ENCODE results near the gene RGS7. TPM values are rescaled to one million over a fixed set of nuclear protein-coding genes. Genes with fewer than 3 reads are reported as not detected.

RGS7 gene
- total RNA-seq, 1 donor from 2014 or later = 2.5 TPM

- Mint-ChIP-seq H3K4me3 (no peak overlapping the region), H3K27me3 (no peaks in the 10 kb centered on the region), H3K36me3 (no peaks in the 10 kb centered on the region), H3K27ac (no peak overlapping the region), H3K9me3 (peaks cover 10% of the 10 kb centered on the region), H3K4me1 (ENCODE audit: unreplicated experiment) (peaks cover 1% of the 10 kb centered on the region)
- no peak for TF ChIP-seq CTCF (conservative IDR thresholded peaks at IDR 0.05)
- DNase-seq (ENCODE audit: extremely low spot score, unreplicated experiment) = no peak
Observed at GRCh38 chr1:241276391-241276790, 80.6 kb downstream of the RGS7 start.

GRCh38 chr1:241275981-241276380 lies 81.0 kb downstream of the RGS7 start:
- H3K27me3 Mint-ChIP-seq = no peaks in the 10 kb centered on the region
- peaks cover 14% of the 10 kb centered on the region for H3K9me3 Mint-ChIP-seq
- no peak for TF ChIP-seq CTCF (conservative IDR thresholded peaks at IDR 0.05)
- DNase-seq (ENCODE audit: extremely low spot score, unreplicated experiment) = no peak
- no peaks in the 10 kb centered on the region for H3K36me3 Mint-ChIP-seq
- no peak overlapping the region for H3K4me3 Mint-ChIP-seq
- peaks cover 3% of the 10 kb centered on the region for H3K4me1 Mint-ChIP-seq (ENCODE audit: unreplicated experiment)
- H3K27ac Mint-ChIP-seq = no peak overlapping the region

- Mint-ChIP-seq H3K27ac (no peak overlapping the region), H3K9me3 (peaks cover 16% of the 10 kb centered on the region), H3K36me3 (no peaks in the 10 kb centered on the region), H3K4me1 (ENCODE audit: unreplicated experiment) (peaks cover 3% of the 10 kb centered on the region), H3K27me3 (no peaks in the 10 kb centered on the region), H3K4me3 (no peak overlapping the region)
- TF ChIP-seq CTCF (conservative IDR thresholded peaks at IDR 0.05) = no peak
- DNase-seq (ENCODE audit: extremely low spot score, unreplicated experiment) = no peak
Observed at GRCh38 chr1:241275226-241275625, 81.8 kb downstream of the RGS7 start.

GRCh38 chr1:241274693-241275092 lies 82.3 kb downstream of the RGS7 start:
- peaks cover 16% of the 10 kb centered on the region for H3K9me3 Mint-ChIP-seq
- H3K27me3 Mint-ChIP-seq = no peaks in the 10 kb centered on the region
- peaks cover 3% of the 10 kb centered on the region for H3K4me1 Mint-ChIP-seq (ENCODE audit: unreplicated experiment)
- no peak overlapping the region for H3K4me3 Mint-ChIP-seq
- H3K27ac Mint-ChIP-seq = no peak overlapping the region
- DNase-seq (ENCODE audit: extremely low spot score, unreplicated experiment) = no peak
- no peaks in the 10 kb centered on the region for H3K36me3 Mint-ChIP-seq
- no peak for TF ChIP-seq CTCF (conservative IDR thresholded peaks at IDR 0.05)

GRCh38 chr1:241272828-241273227 lies 84.2 kb downstream of the RGS7 start:
- H3K4me1 Mint-ChIP-seq (ENCODE audit: unreplicated experiment) = peaks cover 3% of the 10 kb centered on the region
- no peaks in the 10 kb centered on the region for H3K36me3 Mint-ChIP-seq
- DNase-seq (ENCODE audit: extremely low spot score, unreplicated experiment) = no peak
- H3K4me3 Mint-ChIP-seq = no peak overlapping the region
- no peak overlapping the region for H3K27ac Mint-ChIP-seq
- no peaks in the 10 kb centered on the region for H3K27me3 Mint-ChIP-seq
- H3K9me3 Mint-ChIP-seq = peaks cover 16% of the 10 kb centered on the region
- TF ChIP-seq CTCF (conservative IDR thresholded peaks at IDR 0.05) = no peak

GRCh38 chr1:241271427-241271826 lies 85.6 kb downstream of the RGS7 start:
- DNase-seq (ENCODE audit: extremely low spot score, unreplicated experiment) = no peak
- no peaks in the 10 kb centered on the region for H3K27me3 Mint-ChIP-seq
- peaks cover 3% of the 10 kb centered on the region for H3K4me1 Mint-ChIP-seq (ENCODE audit: unreplicated experiment)
- H3K9me3 Mint-ChIP-seq = peaks cover 16% of the 10 kb centered on the region
- H3K27ac Mint-ChIP-seq = peak overlapping the region; percentile 93
- H3K36me3 Mint-ChIP-seq = no peaks in the 10 kb centered on the region
- peak overlapping the region; percentile 48 for H3K4me3 Mint-ChIP-seq
- no peak for TF ChIP-seq CTCF (conservative IDR thresholded peaks at IDR 0.05)
